Vagina (tissue), 2 donors: ENCODE data around the gene PPCDC.

Source experiments
- CTCF ChIP-seq, 3 experiments: fragments of 450-650 bp in 2 of 3; fragments of 200-600 bp in 1 of 3; sonication (generic) in 1 of 3; IDR thresholded peaks; one replicate each; pipeline ENCODE4 v1.5.1; 2017 to 2019; ENCODE audit warnings: antibody characterized with exemption in 3 of 3, mild to moderate bottlenecking in 2 of 3, moderate library complexity in 2 of 3
- POLR2A ChIP-seq, 2 donors: fragments of 450-650 bp; IDR thresholded peaks; one replicate each; pipeline ENCODE4 v1.6.1; 2017; ENCODE audit warnings: antibody characterized with exemption in 2 of 2, mild to moderate bottlenecking in 2 of 2, moderate library complexity in 2 of 2

GRCh38 chr15:75025548-75026260 lies 2.3 kb downstream of the PPCDC start:
- TF ChIP-seq CTCF (IDR thresholded peaks at IDR 0.05) (no peak), POLR2A (IDR thresholded peaks at IDR 0.05) (no peak)
